GM19438 (cell line): ENCODE results near the gene SLMAP.

Experiments
- ATAC-seq: cut with Tn5 transposase; IDR thresholded peaks from one replicate; pipeline ENCODE4 v1.9.1; 2021; ENCODE audit warnings: low read depth; ENCODE audit not compliant: unreplicated experiment

SLMAP gene

GRCh38 chr3:57927166-57927565, 171.1 kb downstream of the SLMAP start:
- ATAC-seq = no peak

DNA sequence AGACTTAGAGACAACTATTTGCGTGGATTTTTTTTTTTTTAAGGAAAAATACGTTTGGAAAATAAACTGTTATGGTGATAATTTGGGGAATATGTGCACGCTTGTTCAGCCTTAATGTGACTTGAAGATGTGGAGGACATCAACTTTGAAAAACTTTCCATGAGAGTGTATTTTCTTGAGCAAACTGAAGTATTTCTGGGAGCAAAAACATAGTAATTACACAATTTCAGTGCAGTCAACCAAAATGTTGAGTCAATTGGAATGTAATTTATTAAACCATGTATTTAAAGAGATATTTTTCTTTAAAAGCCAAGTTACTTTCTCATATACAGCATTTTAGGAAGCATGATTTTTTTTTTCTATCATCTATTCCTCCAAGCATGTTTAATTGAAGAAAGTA, 171.8 kb downstream of the SLMAP start:
- no peak for ATAC-seq

- ATAC-seq = no peak
These were observed 172.4 kb downstream of the SLMAP start for GRCh38 chr3:57928511-57928910.

GRCh38 chr3:57929988-57930387, 173.9 kb downstream of the SLMAP start:
- ATAC-seq = no peak

DNA sequence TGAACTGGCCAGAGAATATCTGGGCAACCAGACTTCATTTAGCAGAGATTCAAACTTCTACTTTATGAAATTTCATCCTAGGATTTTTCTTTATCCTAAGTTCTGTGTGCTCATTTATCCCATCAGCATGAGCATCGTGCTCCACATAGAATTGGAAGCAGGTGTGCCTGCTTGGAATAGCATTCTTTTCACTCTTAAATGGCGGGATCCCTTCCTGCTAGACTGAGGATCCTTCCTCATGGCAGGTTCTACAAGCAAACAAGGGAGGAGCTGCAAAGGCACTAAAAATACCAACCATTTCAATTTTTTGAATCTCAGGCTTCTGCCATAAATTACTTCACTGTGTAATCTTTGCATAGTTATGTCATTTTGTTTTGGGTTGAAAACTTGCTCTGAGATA, 177.5 kb downstream of the SLMAP start:
- no peak for ATAC-seq

GRCh38 chr3:57934373-57934772, 178.3 kb downstream of the SLMAP start:
- no peak for ATAC-seq

- ATAC-seq = no peak
These were observed 179.4 kb downstream of the SLMAP start for GRCh38 chr3:57935539-57935938.

GRCh38 chr3:57937092-57937491, 181.0 kb downstream of the SLMAP start:
- no peak for ATAC-seq

DNA sequence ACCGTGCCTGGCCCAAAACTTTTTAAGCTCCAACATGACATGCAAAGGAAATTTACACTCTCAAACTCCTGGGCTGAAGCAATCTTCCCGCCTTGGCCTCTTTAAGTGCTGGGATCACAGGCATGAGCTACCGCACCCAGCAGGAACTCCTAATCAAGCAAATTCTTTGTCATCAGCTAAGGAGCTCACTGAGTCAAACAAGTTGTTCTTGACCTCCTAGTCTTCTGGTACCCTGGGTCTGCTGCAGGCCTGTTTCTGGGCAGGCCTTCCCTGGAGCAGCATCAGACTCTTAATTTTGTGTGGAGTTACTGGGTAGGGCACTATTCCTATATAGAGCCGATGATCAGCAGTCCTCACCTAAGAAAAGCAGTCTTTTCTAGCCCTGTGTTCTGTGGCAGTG, 183.7 kb downstream of the SLMAP start:
- ATAC-seq = no peak

GRCh38 chr3:57942388-57942787, 186.3 kb downstream of the SLMAP start:
- no peak for ATAC-seq

- ATAC-seq = no peak
These were observed 186.8 kb downstream of the SLMAP start for GRCh38 chr3:57942872-57943283.

DNA sequence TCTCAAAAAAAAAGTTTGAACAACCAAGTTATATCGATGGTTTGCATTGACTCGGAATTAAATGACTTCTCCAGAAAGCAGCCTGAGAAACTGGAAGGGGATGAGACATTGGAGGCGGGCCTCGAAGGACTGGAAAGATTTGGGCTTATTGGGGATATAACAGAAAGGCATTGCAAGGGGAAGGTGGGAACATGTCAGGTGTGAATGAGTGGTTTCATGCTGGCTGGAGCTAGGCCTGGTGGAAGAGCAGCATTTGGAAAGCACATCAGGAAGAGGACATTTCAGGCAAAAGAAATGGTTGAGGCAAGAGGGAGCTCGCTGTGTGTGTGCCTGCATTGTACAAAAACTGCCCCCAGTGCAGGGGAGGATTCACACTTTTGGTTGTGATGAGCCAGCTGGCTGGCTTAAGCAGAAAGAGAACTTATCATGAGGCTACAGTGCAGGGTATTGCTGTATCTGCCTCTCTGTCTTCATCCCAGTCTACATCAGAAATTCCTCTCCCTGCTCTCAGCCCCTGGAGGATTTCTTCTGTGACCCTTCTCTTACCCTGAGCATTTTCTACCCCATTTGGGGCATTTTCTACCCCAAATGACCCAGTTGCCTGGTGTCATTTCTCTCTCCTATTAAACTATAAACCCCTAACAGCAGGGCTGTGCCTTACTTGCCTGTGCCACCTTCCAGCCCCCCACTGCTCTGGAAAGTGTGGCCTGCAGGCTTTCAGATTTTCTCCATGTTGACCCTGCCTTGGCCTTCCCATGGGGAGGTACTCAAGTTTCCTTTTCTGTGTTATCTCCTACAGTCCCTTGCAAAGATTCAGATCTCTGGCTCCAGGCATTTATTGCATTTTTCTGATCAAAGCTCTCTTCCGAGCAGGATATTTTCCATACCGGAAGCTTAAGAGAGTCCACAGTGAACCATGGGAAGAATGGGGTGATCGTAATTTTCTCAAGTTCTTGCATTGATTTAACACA, 187.7 kb downstream of the SLMAP start:
- no peak for ATAC-seq

DNA sequence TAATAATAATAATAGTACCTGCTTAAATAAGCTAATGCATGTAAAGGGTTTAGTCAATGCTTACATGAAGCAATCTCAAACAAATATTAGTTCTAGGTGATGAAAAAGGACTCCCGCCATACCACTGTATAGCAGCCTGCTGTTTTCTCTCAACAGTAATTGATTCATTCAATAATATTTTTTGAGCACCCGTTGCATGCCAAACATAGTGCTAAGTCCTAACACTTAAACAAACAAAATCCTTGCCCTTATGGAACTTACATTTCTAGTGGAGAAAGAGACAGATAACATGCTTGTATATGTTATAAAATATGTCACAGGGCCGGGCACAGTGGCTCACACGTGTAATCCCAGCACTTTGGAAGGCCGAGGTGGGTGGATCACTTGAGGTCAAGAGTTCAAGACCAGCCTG, 190.9 kb downstream of the SLMAP start:
- ATAC-seq = no peak

- ATAC-seq = no peak
These were observed 192.1 kb downstream of the SLMAP start for GRCh38 chr3:57948080-57948671.

DNA sequence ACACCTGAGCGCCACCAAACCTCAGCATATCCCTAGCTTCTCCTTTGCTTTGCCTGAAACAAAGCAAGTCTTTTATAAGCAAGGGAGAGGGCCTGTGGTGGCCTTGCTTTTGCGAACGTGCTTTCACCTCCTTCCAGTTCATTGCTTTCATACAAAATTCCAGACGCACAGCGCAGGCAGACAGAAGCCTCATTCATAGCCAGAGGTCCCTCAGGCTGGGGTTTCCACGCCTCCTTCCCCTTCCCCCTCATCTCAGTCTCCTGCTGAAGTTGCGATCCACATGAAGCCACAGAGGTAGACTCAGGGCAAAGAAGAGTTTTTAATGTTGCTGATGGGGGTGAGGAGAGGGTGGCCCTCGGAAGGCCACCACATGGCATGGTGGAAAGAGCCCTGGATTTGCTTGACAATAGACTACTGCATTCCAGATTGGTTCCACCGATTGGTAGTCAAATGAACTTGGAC, 192.7 kb downstream of the SLMAP start:
- no peak for ATAC-seq

DNA sequence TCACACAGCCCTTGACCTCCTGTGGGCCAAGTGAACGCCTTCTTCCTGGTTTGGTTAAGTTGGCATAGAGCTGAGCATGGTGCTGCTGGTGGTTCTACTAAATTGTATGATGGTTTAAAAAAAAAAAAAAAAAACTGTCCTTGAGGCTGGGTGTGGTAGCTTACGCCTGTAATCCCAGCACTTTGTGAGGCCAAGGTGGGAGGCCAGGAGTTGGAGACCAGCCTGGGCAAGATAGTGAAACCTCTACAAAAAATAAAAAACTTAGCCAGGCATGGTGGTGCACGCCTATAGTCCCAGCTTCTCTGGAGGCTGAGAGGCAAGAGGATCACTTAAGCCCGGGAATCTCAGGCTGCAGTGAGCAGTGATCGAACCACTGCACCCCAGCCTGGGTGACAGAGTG, 193.2 kb downstream of the SLMAP start:
- no peak for ATAC-seq

DNA sequence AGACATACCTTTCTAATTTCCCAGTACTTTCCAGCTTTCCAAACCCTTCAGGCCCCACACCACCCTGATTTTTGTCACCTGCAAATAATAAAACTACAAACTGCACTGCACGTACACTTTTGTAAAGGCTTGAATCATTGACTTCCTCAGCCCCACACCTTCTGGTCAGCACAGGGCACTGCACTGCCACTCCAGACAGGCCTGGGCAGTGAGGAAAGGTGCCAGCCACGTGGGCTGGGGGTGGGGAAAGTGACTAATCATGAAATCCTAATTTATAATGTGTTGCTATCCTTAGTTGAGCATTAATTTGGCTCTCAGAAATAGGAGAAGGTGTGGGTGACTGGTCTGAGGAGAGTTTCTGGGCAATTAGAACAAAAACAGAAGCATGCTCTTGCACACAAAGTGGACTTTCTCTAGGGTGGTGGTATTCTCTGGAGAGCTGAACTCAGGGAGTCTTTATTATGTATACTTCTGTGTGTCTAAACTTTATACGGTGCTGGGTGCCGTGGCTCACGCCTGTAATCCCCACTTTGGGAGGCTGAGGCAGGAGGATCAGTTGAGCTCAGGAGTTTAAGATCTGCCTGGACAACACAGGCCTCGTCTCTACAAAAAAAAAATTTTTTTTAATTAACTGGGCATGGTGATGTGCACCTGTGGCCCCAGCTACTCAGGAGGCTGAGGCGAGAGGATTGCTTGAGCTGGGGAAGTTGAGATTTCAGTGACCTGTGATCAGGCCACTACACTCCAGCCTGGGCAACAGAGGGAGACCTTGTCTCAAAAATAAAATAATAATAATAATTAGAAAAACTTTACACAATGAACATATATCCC, 193.9 kb downstream of the SLMAP start:
- no peak for ATAC-seq

DNA sequence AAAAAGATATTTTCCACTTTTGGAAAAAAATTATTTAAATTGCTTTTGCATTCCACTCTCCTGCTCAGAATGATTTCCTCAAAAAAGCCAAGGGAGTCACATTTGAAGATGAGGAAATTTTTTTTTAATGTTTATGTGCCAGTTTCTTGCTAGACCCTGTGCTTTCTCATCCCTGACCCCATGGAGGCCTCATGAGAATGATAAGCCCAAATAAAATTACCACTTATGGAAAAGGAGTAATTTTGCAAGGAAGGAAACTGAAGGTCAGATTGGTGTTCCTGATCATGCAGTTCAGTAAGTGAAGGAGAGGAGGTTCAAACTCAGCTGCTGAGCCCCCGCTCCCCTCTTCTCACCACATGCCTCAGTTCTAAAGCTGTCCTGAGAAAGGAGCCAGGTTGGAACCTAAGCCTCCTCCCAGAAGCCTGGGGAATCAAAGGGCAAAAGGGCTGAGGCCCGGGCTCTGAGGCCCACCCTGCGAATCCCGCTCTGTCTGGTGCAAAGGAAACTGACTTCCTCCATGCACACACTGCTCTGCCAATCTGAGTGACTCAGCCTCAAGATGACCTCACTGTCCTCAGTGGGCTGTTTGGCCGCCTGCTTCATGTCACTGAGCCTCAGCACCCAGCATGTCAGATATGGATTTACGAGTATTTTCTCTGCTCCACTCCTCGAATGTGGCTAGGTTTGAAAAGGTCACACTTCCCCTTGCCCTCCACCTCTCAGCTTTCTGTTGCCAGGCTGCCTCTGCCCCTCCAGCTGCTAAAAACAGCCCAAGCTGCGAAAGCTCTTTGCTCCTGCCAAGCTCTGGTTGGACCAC, 195.2 kb downstream of the SLMAP start:
- no peak for ATAC-seq

- no peak for ATAC-seq
These were observed 196.1 kb downstream of the SLMAP start for GRCh38 chr3:57952208-57952631.

- no peak for ATAC-seq
These were observed 196.5 kb downstream of the SLMAP start for GRCh38 chr3:57952651-57953050.
